H9 (cell line): ENCODE results near the gene MOCS1. TPM values are rescaled to one million over a fixed set of nuclear protein-coding genes. Genes with fewer than 3 reads are reported as not detected.

Experiments
- DNase-seq: peaks from one replicate; pipeline ENCODE4 v3.0.0-alpha.2; 2017
- H2AFZ ChIP-seq: one replicate; pipeline ENCODE4 v1.6.1; 2013; ENCODE audit warnings: mild to moderate bottlenecking, low read length, control low read depth, moderate library complexity
- H2AK5ac ChIP-seq: 2 replicates; pipeline ENCODE4 v1.6.1; 2013; ENCODE audit warnings: low read length, control low read depth, mixed read lengths; ENCODE audit not compliant: insufficient read length
- H2BK120ac ChIP-seq: one replicate; pipeline ENCODE4 v1.6.1; 2013; ENCODE audit warnings: low read depth, mild to moderate bottlenecking, low read length, control low read depth, inconsistent platforms; ENCODE audit not compliant: poor library complexity, severe bottlenecking
- H2BK12ac ChIP-seq: 2 replicates; pipeline ENCODE4 v1.6.1; 2013; ENCODE audit warnings: low read length, control low read depth, mixed read lengths, low read depth; ENCODE audit not compliant: insufficient read length
- H2BK15ac ChIP-seq: 2 replicates; pipeline ENCODE4 v1.6.1; 2013; ENCODE audit warnings: low read depth, low read length, control low read depth
- H2BK20ac ChIP-seq: one replicate; pipeline ENCODE4 v1.6.1; 2013; ENCODE audit warnings: low read depth, mild to moderate bottlenecking, low read length, control low read depth, inconsistent platforms; ENCODE audit not compliant: poor library complexity, severe bottlenecking
- H2BK5ac ChIP-seq: 2 replicates; pipeline ENCODE4 v1.6.1; 2013; ENCODE audit warnings: low read length, control low read depth, mixed read lengths; ENCODE audit not compliant: insufficient read length
- H3K14ac ChIP-seq: 2 replicates; pipeline ENCODE4 v1.6.1; 2013; ENCODE audit warnings: low read length, control low read depth; ENCODE audit not compliant: insufficient read depth
- H3K18ac ChIP-seq: 2 replicates; pipeline ENCODE4 v1.6.1; 2013; ENCODE audit warnings: low read depth, mild to moderate bottlenecking, mixed read lengths, low read length, control low read depth; ENCODE audit not compliant: insufficient read length
- H3K23ac ChIP-seq: 2 replicates; pipeline ENCODE4 v1.6.1; 2013; ENCODE audit warnings: low read length, control low read depth, mixed read lengths, low read depth; ENCODE audit not compliant: insufficient read length
- H3K23me2 ChIP-seq: 2 replicates; pipeline ENCODE4 v1.6.1; 2013; ENCODE audit warnings: low read depth, mild to moderate bottlenecking, mixed read lengths, low read length, control low read depth; ENCODE audit not compliant: insufficient read length, poor library complexity, severe bottlenecking
- H3K27ac ChIP-seq: 2 replicates; pipeline ENCODE4 v1.5.1; 2013; ENCODE audit warnings: low read length, control low read depth, mixed read lengths, low read depth; ENCODE audit not compliant: insufficient read length
- H3K27me3 ChIP-seq: 2 replicates; pipeline ENCODE4 v1.6.1; 2013; ENCODE audit warnings: low read length, control low read depth, inconsistent platforms; ENCODE audit not compliant: insufficient read depth
- H3K4ac ChIP-seq: 2 replicates; pipeline ENCODE4 v1.6.1; 2013; ENCODE audit warnings: low read depth, mild to moderate bottlenecking, control low read depth, inconsistent platforms, low read length, moderate library complexity
- H3K4me1 ChIP-seq: 2 replicates; pipeline ENCODE4 v1.6.1; 2013; ENCODE audit warnings: low read length, control low read depth, inconsistent platforms; ENCODE audit not compliant: insufficient read depth
- H3K4me2 ChIP-seq: 2 replicates; pipeline ENCODE4 v1.6.1; 2013; ENCODE audit warnings: low read length, control low read depth, mixed read lengths; ENCODE audit not compliant: insufficient read length, insufficient read depth
- H3K56ac ChIP-seq: 2 replicates; pipeline ENCODE4 v1.6.1; 2013; ENCODE audit warnings: low read depth, mild to moderate bottlenecking, mixed read lengths, low read length, control low read depth; ENCODE audit not compliant: insufficient read length
- H3K79me1 ChIP-seq: 2 replicates; pipeline ENCODE4 v1.6.1; 2013; ENCODE audit warnings: low read depth, mild to moderate bottlenecking, moderate library complexity, low read length, control low read depth, inconsistent platforms; ENCODE audit not compliant: insufficient read depth, poor library complexity, severe bottlenecking
- H3K79me2 ChIP-seq: 2 replicates; pipeline ENCODE4 v1.6.1; 2013; ENCODE audit warnings: low read length, control low read depth, inconsistent platforms; ENCODE audit not compliant: insufficient read depth
- H3K9ac ChIP-seq: 2 replicates; pipeline ENCODE4 v1.6.1; 2013; ENCODE audit warnings: low read length, control low read depth, mixed read lengths; ENCODE audit not compliant: insufficient read length; ENCODE audit errors: extremely low read depth
- H3K9me3 ChIP-seq: one replicate; pipeline ENCODE4 v1.6.1; 2013; ENCODE audit warnings: low read depth, low read length, inconsistent platforms; ENCODE audit not compliant: control insufficient read depth
- H3T11ph ChIP-seq: one replicate; pipeline ENCODE4 v1.6.1; 2013; ENCODE audit warnings: mild to moderate bottlenecking, low read length, control low read depth, inconsistent platforms
- H4K20me1 ChIP-seq: one replicate; pipeline ENCODE4 v1.6.1; 2013; ENCODE audit not compliant: control insufficient read depth, insufficient read length, insufficient read depth
- H4K5ac ChIP-seq: 2 replicates; pipeline ENCODE4 v1.6.1; 2013; ENCODE audit warnings: low read depth, mild to moderate bottlenecking, mixed read lengths, low read length, control low read depth; ENCODE audit not compliant: insufficient read length
- H4K8ac ChIP-seq: replicated peaks from 2 replicates; pipeline ENCODE4 v1.6.1; 2013; ENCODE audit warnings: low read length, control low read depth, mixed read lengths, low read depth; ENCODE audit not compliant: insufficient read length
- H4K91ac ChIP-seq: 2 replicates; pipeline ENCODE4 v1.6.1; 2013; ENCODE audit warnings: low read depth, mild to moderate bottlenecking, moderate library complexity, mixed read lengths, low read length, control low read depth; ENCODE audit not compliant: insufficient read length
- H3K27ac Mint-ChIP-seq, 3 experiments: 2 replicates in 2 of 3; 3 replicates in 1 of 3; pipeline ENCODE4 v1.8.0; 2020 to 2021; ENCODE audit warnings: mixed read lengths in 3 of 3, mild to moderate bottlenecking in 1 of 3, moderate library complexity in 1 of 3
- H3K27me3 Mint-ChIP-seq: 2 replicates; pipeline ENCODE4 v1.8.0; 2021; ENCODE audit warnings: low read depth, mild to moderate bottlenecking, moderate library complexity, mixed read lengths
- H3K36me3 Mint-ChIP-seq, 3 experiments: 2 replicates in 2 of 3; 3 replicates in 1 of 3; pipeline ENCODE4 v1.8.0; 2020 to 2021; ENCODE audit warnings: low read depth in 3 of 3, mixed read lengths in 3 of 3; ENCODE audit not compliant: insufficient read depth in 1 of 3
- H3K4me1 Mint-ChIP-seq, 2 experiments: 2 replicates each; pipeline ENCODE4 v1.8.0; 2020; ENCODE audit warnings: mixed read lengths in 2 of 2
- H3K4me3 Mint-ChIP-seq, 2 experiments: 2 replicates in 1 of 2; 3 replicates in 1 of 2; pipeline ENCODE4 v1.8.0; 2020 to 2021; ENCODE audit warnings: mild to moderate bottlenecking in 2 of 2, mixed read lengths in 2 of 2, moderate library complexity in 1 of 2
- H3K9me3 Mint-ChIP-seq, 2 experiments: 2 replicates in 1 of 2; 3 replicates in 1 of 2; pipeline ENCODE4 v1.8.0; 2020; ENCODE audit warnings: mild to moderate bottlenecking in 2 of 2, mixed read lengths in 2 of 2, moderate library complexity in 1 of 2
- WGBS: extraction: QIAGEN DNeasy Blood & Tissue Kit; methylation state at CpG from one replicate; pipeline ENCODE4 v1.1.7; 2013; ENCODE audit warnings: missing lambda C conversion rate, low lambda C conversion rate, mixed read lengths; ENCODE audit not compliant: insufficient read length; ENCODE audit errors: extremely low coverage; 5-methylcytosine and 5-hydroxymethylcytosine counted together
- total RNA-seq: library from RNA; stranded (reverse); gene quantifications from 2 replicates; pipeline ENCODE4 v1.2.1, GENCODE V29; 2021
- TF ChIP-seq, protein P1 (sequence below): fragments of 200-600 bp; sonication (generic); conservative IDR thresholded peaks from 3 replicates; pipeline ENCODE4 v1.8.0; 2021; ENCODE audit warnings: antibody characterized with exemption, mild to moderate bottlenecking

Gene MOCS1
- total RNA-seq, 1 experiment from 2014 or later: 15.2 TPM

DNA sequence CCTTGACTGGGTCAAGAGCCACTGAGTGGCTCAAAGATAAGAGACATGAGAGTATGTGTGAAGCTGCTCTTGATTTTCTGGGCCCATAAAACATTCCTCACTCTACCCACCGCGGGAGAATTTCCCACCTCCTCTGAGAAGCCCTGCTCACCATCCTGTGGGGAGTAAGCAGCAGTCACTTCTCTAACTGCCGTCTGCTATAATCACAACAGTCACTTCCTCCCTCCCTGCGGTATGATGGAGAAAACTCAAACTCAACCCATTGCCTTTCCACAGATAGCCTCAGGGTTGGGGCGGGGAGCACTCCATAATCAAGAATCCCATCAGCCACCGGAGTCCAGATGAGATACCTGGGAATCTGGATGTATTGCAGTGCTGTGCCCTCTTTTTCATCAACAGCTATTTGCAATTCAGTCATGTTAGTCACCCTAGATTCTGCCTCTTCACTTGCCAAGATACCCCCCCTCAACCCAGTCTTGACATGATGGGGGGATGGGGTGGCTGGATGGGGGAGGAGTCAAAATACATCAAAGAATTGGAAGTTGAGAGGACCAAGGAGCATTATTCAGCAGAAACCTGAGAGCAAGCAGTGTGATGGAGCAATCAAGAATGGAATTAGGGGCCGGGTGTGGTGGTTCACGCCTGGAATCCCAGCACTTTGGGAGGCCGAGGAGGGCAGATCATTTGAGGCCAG is 5.1 kb downstream of the MOCS1 start:
- Histone ChIP-seq H3K4me1 (no peaks in the 10 kb centered on the region), H2BK15ac (no peak overlapping the region), H3K23ac (no peak overlapping the region), H2AK5ac (no peak overlapping the region), H3K4ac (no peak overlapping the region), H3T11ph (no peak overlapping the region), H2AFZ (no peak overlapping the region), H3K4me2 (no peak overlapping the region), H3K79me2 (no peaks in the 10 kb centered on the region), H3K56ac (no peak overlapping the region), H2BK5ac (no peak overlapping the region), H4K20me1 (no peaks in the 10 kb centered on the region), H3K27me3 (no peaks in the 10 kb centered on the region; the same call in 1 of the 2 replicates), H2BK120ac (no peak overlapping the region), H3K14ac (no peak overlapping the region), H3K18ac (no peak overlapping the region), H2BK12ac (no peak overlapping the region), H3K79me1 (no peaks in the 10 kb centered on the region), H4K5ac (no peak overlapping the region), H2BK20ac (no peak overlapping the region), H3K23me2 (peaks cover 4% of the 10 kb centered on the region), H4K91ac (no peak overlapping the region), H3K9me3 (no peaks in the 10 kb centered on the region), H3K27ac (no peak overlapping the region), H3K9ac (no peak overlapping the region), H4K8ac (no peak overlapping the region)
- WGBS: no CpG with 5 or more reads among the region's 9 CpGs
- H3K36me3 Mint-ChIP-seq: peaks cover 26 to 41% (median 37%) of the 10 kb centered on the region in 3 experiments
- H3K27ac Mint-ChIP-seq: no peak overlapping the region
- peaks cover 29 to 32% of the 10 kb centered on the region in 2 experiments for H3K4me1 Mint-ChIP-seq
- TF ChIP-seq, protein P1, sequence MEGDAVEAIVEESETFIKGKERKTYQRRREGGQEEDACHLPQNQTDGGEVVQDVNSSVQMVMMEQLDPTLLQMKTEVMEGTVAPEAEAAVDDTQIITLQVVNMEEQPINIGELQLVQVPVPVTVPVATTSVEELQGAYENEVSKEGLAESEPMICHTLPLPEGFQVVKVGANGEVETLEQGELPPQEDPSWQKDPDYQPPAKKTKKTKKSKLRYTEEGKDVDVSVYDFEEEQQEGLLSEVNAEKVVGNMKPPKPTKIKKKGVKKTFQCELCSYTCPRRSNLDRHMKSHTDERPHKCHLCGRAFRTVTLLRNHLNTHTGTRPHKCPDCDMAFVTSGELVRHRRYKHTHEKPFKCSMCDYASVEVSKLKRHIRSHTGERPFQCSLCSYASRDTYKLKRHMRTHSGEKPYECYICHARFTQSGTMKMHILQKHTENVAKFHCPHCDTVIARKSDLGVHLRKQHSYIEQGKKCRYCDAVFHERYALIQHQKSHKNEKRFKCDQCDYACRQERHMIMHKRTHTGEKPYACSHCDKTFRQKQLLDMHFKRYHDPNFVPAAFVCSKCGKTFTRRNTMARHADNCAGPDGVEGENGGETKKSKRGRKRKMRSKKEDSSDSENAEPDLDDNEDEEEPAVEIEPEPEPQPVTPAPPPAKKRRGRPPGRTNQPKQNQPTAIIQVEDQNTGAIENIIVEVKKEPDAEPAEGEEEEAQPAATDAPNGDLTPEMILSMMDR: no peak
- H3K9me3 Mint-ChIP-seq: peaks cover 11 to 15% of the 10 kb centered on the region in 2 experiments
- no peak overlapping the region for H3K4me3 Mint-ChIP-seq
- DNase-seq: no peak
- peaks cover 3% of the 10 kb centered on the region for H3K27me3 Mint-ChIP-seq
